Activated effector memory CD4-positive, alpha-beta T cell treated with anti-CD3 and anti-CD28 coated beads, Interleukin-2, amount 50 U/mL, for 16 hours (primary cell): Measurements from ENCODE around the gene RASA4B.
"Not testable (repeated sequence)": the region's sequence is repeated elsewhere in the genome, so short reads cannot be mapped to it uniquely, and the experiment has no call there.

Source experiments
- DNase-seq: peaks from one replicate; pipeline ENCODE4 v3.0.0-alpha.2; 2020

Gene RASA4B

GRCh38 chr7:102517550-102518147 is at the start of gene RASA4B:
RASA4B (minus strand) TSS chr7:102517777; CDS start chr7:102517710, 67 bp downstream.
- peak; percentile 64 for DNase-seq

GRCh38 chr7:102550808-102551422 is 33.3 kb upstream of the RASA4B start, which contains the start of gene SPDYE2:
SPDYE2 (plus strand) TSS chr7:102551226; CDS start chr7:102553256, 2,030 bp downstream.
- not testable (repeated sequence) for DNase-seq

- DNase-seq = peak; percentile 21
These were observed 28.8 kb upstream of the RASA4B start for GRCh38 chr7:102546353-102546752.

- DNase-seq = peak; percentile 48
These were observed 27.7 kb upstream of the RASA4B start for GRCh38 chr7:102545288-102545687.

GRCh38 chr7:102544372-102544771 is 26.8 kb upstream of the RASA4B start:
- not testable (repeated sequence) for DNase-seq

- DNase-seq = not testable (repeated sequence)
These were observed 26.0 kb upstream of the RASA4B start, which contains the start of gene UPK3BL2 for GRCh38 chr7:102543596-102543995. UPK3BL2 (minus strand) TSS chr7:102543696; CDS start chr7:102543636, 60 bp downstream.

- peak; percentile 30 for DNase-seq
These were observed 25.2 kb upstream of the RASA4B start for GRCh38 chr7:102542771-102543170.

- DNase-seq = peak; percentile 60
These were observed 24.5 kb upstream of the RASA4B start for GRCh38 chr7:102542083-102542482.

GRCh38 chr7:102540604-102541003 is 23.0 kb upstream of the RASA4B start:
- peak; percentile 27 for DNase-seq

GRCh38 chr7:102535062-102535615 is 17.6 kb upstream of the RASA4B start:
- peak; percentile 46 for DNase-seq

- peak; percentile 52 for DNase-seq
These were observed 14.6 kb upstream of the RASA4B start for GRCh38 chr7:102532127-102532526.

GRCh38 chr7:102531583-102531982 is 14.0 kb upstream of the RASA4B start:
- DNase-seq = peak; percentile 36

- DNase-seq = peak; percentile 57
These were observed 10.5 kb upstream of the RASA4B start for GRCh38 chr7:102527822-102528793.

GRCh38 chr7:102527182-102527581 is 9.6 kb upstream of the RASA4B start:
- DNase-seq = peak; percentile 19

- peak; percentile 55 for DNase-seq
These were observed 7.2 kb upstream of the RASA4B start for GRCh38 chr7:102524803-102525202.

GRCh38 chr7:102520797-102521196 is 3.2 kb upstream of the RASA4B start:
- DNase-seq = not testable (repeated sequence)

- not testable (repeated sequence) for DNase-seq
These were observed 626 bp downstream of the RASA4B start for GRCh38 chr7:102516951-102517350.

GRCh38 chr7:102515889-102516288 is 1.7 kb downstream of the RASA4B start:
- DNase-seq = not testable (repeated sequence)

- not testable (repeated sequence) for DNase-seq
These were observed 2.5 kb downstream of the RASA4B start for GRCh38 chr7:102514881-102515721.

- peak; percentile 60 for DNase-seq
These were observed 4.8 kb downstream of the RASA4B start for GRCh38 chr7:102512642-102513221.

GRCh38 chr7:102511860-102512522 is 5.6 kb downstream of the RASA4B start:
- not testable (repeated sequence) for DNase-seq
